ENCODE results near the gene DENND5A. TPM values are rescaled to one million over a fixed set of nuclear protein-coding genes. Genes with fewer than 3 reads are reported as not detected.

DENND5A gene
- total RNA-seq, 1 donor, result 152 TPM

- TF ChIP-seq, protein P1, sequence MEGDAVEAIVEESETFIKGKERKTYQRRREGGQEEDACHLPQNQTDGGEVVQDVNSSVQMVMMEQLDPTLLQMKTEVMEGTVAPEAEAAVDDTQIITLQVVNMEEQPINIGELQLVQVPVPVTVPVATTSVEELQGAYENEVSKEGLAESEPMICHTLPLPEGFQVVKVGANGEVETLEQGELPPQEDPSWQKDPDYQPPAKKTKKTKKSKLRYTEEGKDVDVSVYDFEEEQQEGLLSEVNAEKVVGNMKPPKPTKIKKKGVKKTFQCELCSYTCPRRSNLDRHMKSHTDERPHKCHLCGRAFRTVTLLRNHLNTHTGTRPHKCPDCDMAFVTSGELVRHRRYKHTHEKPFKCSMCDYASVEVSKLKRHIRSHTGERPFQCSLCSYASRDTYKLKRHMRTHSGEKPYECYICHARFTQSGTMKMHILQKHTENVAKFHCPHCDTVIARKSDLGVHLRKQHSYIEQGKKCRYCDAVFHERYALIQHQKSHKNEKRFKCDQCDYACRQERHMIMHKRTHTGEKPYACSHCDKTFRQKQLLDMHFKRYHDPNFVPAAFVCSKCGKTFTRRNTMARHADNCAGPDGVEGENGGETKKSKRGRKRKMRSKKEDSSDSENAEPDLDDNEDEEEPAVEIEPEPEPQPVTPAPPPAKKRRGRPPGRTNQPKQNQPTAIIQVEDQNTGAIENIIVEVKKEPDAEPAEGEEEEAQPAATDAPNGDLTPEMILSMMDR (IDR thresholded peaks at IDR 0.05; ENCODE audit: insufficient read depth, low read depth, low read length), result no peak
- H3K4me3 ChIP-seq (ENCODE audit: low read depth, low read length), result no peak overlapping the region
- DNase-seq (ENCODE audit: low read depth), result no peak
Measured at GRCh38 chr11:9187616-9188015, 77.5 kb downstream of the DENND5A start.

DNA sequence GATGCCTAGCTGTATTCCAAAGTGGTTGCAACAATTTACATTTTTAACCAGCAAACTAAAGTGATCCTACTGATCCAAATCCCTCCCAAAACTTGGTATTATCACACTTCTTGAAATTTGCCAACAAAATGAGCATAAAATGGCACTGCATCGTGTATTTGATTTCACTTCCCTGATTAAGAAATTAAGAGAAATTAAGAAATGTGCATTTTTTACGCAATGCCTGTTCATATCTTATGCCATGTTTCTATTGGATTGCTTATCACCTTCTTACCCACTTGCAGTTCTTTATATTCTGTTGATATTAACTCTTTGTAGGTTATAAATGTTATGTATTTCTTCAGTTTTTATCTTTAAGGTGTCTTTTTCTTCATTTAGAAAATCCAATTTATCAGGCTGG lies 80.6 kb downstream of the DENND5A start:
- no peak overlapping the region for H3K4me3 ChIP-seq (ENCODE audit: low read depth, low read length)
- TF ChIP-seq, protein P1 (IDR thresholded peaks at IDR 0.05; ENCODE audit: insufficient read depth, low read depth, low read length), result no peak
- no peak for DNase-seq (ENCODE audit: low read depth)

GRCh38 chr11:9182180-9182871 lies 82.8 kb downstream of the DENND5A start:
- TF ChIP-seq, protein P1 (IDR thresholded peaks at IDR 0.05; ENCODE audit: insufficient read depth, low read depth, low read length), result no peak
- DNase-seq (ENCODE audit: low read depth), result no peak
- no peak overlapping the region for H3K4me3 ChIP-seq (ENCODE audit: low read depth, low read length)

DNA sequence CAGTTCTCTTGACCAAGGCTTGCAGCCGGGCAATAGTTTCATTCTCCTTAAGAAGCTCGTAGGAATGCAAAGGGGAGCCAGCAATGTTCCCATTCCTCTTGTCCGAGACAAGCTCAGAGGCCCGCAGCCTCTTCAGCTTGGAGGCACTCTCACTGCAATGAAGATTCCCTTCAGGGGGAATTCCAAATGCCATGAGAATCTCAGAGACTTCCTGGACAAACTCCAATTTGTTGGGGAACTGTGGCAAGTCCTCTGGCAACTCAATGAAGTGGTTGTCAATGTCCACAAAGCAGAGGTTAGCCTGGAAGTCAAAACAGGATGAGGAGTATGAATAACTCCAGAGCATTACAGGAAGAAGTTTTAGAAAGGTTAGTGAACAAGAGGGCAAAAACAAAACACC lies 84.4 kb downstream of the DENND5A start:
- TF ChIP-seq, protein P1 (IDR thresholded peaks at IDR 0.05; ENCODE audit: insufficient read depth, low read depth, low read length), result no peak
- DNase-seq (ENCODE audit: low read depth), result peak; percentile 47
- H3K4me3 ChIP-seq (ENCODE audit: low read depth, low read length), result no peak overlapping the region

DNA sequence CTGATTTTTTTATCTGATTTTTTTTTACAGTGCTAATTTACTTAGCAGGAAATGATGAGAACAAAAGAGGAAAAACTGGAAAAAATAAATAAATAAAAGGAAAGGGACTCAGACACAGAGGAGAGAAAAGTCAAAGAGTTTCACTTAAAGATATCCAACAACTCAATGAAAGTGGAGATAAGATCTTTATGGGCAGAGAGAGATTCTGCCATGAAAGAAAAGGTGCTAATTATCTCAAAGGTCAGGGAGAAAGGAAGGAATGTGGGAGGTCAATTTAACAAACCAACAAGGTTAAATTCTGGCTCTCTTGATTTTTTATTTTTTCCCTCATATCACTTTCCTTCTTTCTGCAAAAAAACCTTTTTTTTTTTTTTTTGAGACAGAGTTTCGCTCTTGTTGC lies 86.0 kb downstream of the DENND5A start:
- H3K4me3 ChIP-seq (ENCODE audit: low read depth, low read length), result no peak overlapping the region
- TF ChIP-seq, protein P1 (IDR thresholded peaks at IDR 0.05; ENCODE audit: insufficient read depth, low read depth, low read length), result no peak
- DNase-seq (ENCODE audit: low read depth), result no peak

GRCh38 chr11:9178716-9179115 lies 86.4 kb downstream of the DENND5A start:
- TF ChIP-seq, protein P1 (IDR thresholded peaks at IDR 0.05; ENCODE audit: insufficient read depth, low read depth, low read length), result no peak
- no peak overlapping the region for H3K4me3 ChIP-seq (ENCODE audit: low read depth, low read length)
- no peak for DNase-seq (ENCODE audit: low read depth)

Data from fibroblast of villous mesenchyme (primary cell).